Large intestine (tissue), 3 donors: ENCODE results near the gene METTL16. TPM values are rescaled to one million over a fixed set of nuclear protein-coding genes. Genes with fewer than 3 reads are reported as not detected.
"Not testable (repeated sequence)": the region's sequence is repeated elsewhere in the genome, so short reads cannot be mapped to it uniquely, and the experiment has no call there.

Source experiments
- DNase-seq, 2 donors: peaks; one replicate each; pipeline versions ENCODE4 v3.0.0 to v3.0.0-alpha.2; 2013
- H3K27ac ChIP-seq: one replicate; pipeline ENCODE4 v1.5.1; 2013; ENCODE audit warnings: low read length
- H3K27me3 ChIP-seq: 2 replicates; pipeline ENCODE4 v1.6.1; 2013; ENCODE audit warnings: low read length; ENCODE audit not compliant: control insufficient read depth, insufficient read depth
- H3K36me3 ChIP-seq: 2 replicates; pipeline ENCODE4 v1.6.1; 2013; ENCODE audit warnings: low read length; ENCODE audit not compliant: control insufficient read depth, insufficient read depth
- H3K4me1 ChIP-seq: one replicate; pipeline ENCODE4 v1.6.1; 2013; ENCODE audit warnings: low read length; ENCODE audit not compliant: control insufficient read depth, insufficient read depth
- H3K4me3 ChIP-seq: one replicate; pipeline ENCODE4 v1.5.1; 2013; ENCODE audit warnings: low read length
- H3K9me3 ChIP-seq: one replicate; pipeline ENCODE4 v1.6.1; 2013; ENCODE audit warnings: mild to moderate bottlenecking, low read depth, low read length, moderate library complexity; ENCODE audit not compliant: control insufficient read depth
- WGBS: methylation state at CpG from one replicate; pipeline ENCODE4 v1.1.5; 2013; ENCODE audit warnings: low lambda C conversion rate; ENCODE audit not compliant: insufficient coverage; 5-methylcytosine and 5-hydroxymethylcytosine counted together
- polyA plus RNA-seq: library from polyadenylated mRNA; unstranded; fragments of 120-200 nt; gene quantifications from one replicate; pipeline ENCODE4 v1.2.1, GENCODE V29; 2013

The METTL16 gene
- polyA plus RNA-seq, 1 donor: 26.3 TPM

GRCh38 chr17:2542456-2542855 lies 30.8 kb upstream of the METTL16 start:
- H3K27me3 ChIP-seq: no peaks in the 10 kb centered on the region
- no peak overlapping the region for H3K4me3 ChIP-seq
- peak overlapping the region; percentile 69 for H3K27ac ChIP-seq
- no CpG with 5 or more reads among the region's 7 CpGs for WGBS
- no peaks in the 10 kb centered on the region for H3K36me3 ChIP-seq
- peak; percentile 73 to 85 for DNase-seq
- H3K9me3 ChIP-seq: no peaks in the 10 kb centered on the region
- H3K4me1 ChIP-seq: peaks cover 18% of the 10 kb centered on the region

GRCh38 chr17:2542056-2542455 lies 30.4 kb upstream of the METTL16 start:
- peak in 1 of 2 donors; percentile 18 for DNase-seq
- no CpG with 5 or more reads among the region's 4 CpGs for WGBS
- H3K9me3 ChIP-seq: no peaks in the 10 kb centered on the region
- peaks cover 18% of the 10 kb centered on the region for H3K4me1 ChIP-seq
- peak overlapping the region; percentile 69 for H3K27ac ChIP-seq
- H3K4me3 ChIP-seq: no peak overlapping the region
- H3K36me3 ChIP-seq: no peaks in the 10 kb centered on the region
- H3K27me3 ChIP-seq: no peaks in the 10 kb centered on the region

- not testable (repeated sequence) for H3K27ac ChIP-seq, H3K4me3 ChIP-seq, DNase-seq, H3K27me3 ChIP-seq, H3K9me3 ChIP-seq, H3K4me1 ChIP-seq, H3K36me3 ChIP-seq
- no CpG with 5 or more reads among the region's 5 CpGs for WGBS
Measured at GRCh38 chr17:2537579-2537978, 25.9 kb upstream of the METTL16 start.

GRCh38 chr17:2532146-2532720 lies 20.5 kb upstream of the METTL16 start:
- Histone ChIP-seq H3K36me3 (no peaks in the 10 kb centered on the region), H3K4me1 (no peaks in the 10 kb centered on the region), H3K9me3 (no peaks in the 10 kb centered on the region), H3K4me3 (no peak overlapping the region), H3K27ac (no peak overlapping the region), H3K27me3 (no peaks in the 10 kb centered on the region)
- DNase-seq: no peak
- WGBS: no CpG with 5 or more reads among the region's 37 CpGs

- not testable (repeated sequence) for DNase-seq, H3K9me3 ChIP-seq, H3K36me3 ChIP-seq, H3K4me1 ChIP-seq, H3K27ac ChIP-seq, H3K27me3 ChIP-seq, H3K4me3 ChIP-seq
- WGBS: no CpG with 5 or more reads among the region's 9 CpGs
Measured at GRCh38 chr17:2531243-2531954, 19.7 kb upstream of the METTL16 start.

GRCh38 chr17:2521775-2522410 lies 10.2 kb upstream of the METTL16 start:
- H3K9me3 ChIP-seq, H3K27me3 ChIP-seq, H3K36me3 ChIP-seq, H3K4me1 ChIP-seq, H3K27ac ChIP-seq, DNase-seq, H3K4me3 ChIP-seq: not testable (repeated sequence)
- no CpG with 5 or more reads among the region's 15 CpGs for WGBS

- no CpG with 5 or more reads among the region's 5 CpGs for WGBS
- Histone ChIP-seq H3K36me3 (no peaks in the 10 kb centered on the region), H3K27me3 (no peaks in the 10 kb centered on the region), H3K9me3 (no peaks in the 10 kb centered on the region), H3K27ac (no peak overlapping the region), H3K4me1 (no peaks in the 10 kb centered on the region), H3K4me3 (no peak overlapping the region)
- no peak for DNase-seq
Measured at GRCh38 chr17:2521257-2521656, 9.6 kb upstream of the METTL16 start.

- Histone ChIP-seq H3K36me3 (no peaks in the 10 kb centered on the region), H3K4me3 (no peak overlapping the region), H3K4me1 (no peaks in the 10 kb centered on the region), H3K27me3 (no peaks in the 10 kb centered on the region), H3K9me3 (no peaks in the 10 kb centered on the region), H3K27ac (no peak overlapping the region)
- no CpG with 5 or more reads among the region's 5 CpGs for WGBS
- DNase-seq: no peak
Measured at GRCh38 chr17:2517539-2517938, 5.9 kb upstream of the METTL16 start.

- Histone ChIP-seq H3K9me3 (peaks cover 2% of the 10 kb centered on the region), H3K4me3 (peak overlapping the region; percentile 67), H3K27me3 (no peaks in the 10 kb centered on the region), H3K36me3 (no peaks in the 10 kb centered on the region), H3K27ac (peak overlapping the region; percentile 87), H3K4me1 (no peaks in the 10 kb centered on the region)
- WGBS: 0% methylated on average over 3 of the region's 5 CpGs
- no peak for DNase-seq
Measured at GRCh38 chr17:2511138-2511461, 588 bp downstream of the METTL16 start.

GRCh38 chr17:2510559-2510958 lies 1.1 kb downstream of the METTL16 start:
- Histone ChIP-seq H3K27ac (peak overlapping the region; percentile 87), H3K27me3 (no peaks in the 10 kb centered on the region), H3K9me3 (peaks cover 4% of the 10 kb centered on the region), H3K4me1 (no peaks in the 10 kb centered on the region), H3K4me3 (peak overlapping the region; percentile 67), H3K36me3 (no peaks in the 10 kb centered on the region)
- WGBS: 0% methylated on average over 1 of the region's 2 CpGs
- DNase-seq: no peak
